Amniotic epithelial cell (primary cell): ENCODE results near the gene MT1G.
"Not testable (repeated sequence)": the region's sequence is repeated elsewhere in the genome, so short reads cannot be mapped to it uniquely, and the experiment has no call there.

Experiments used
- DNase-seq: peaks from one replicate; pipeline ENCODE4 v3.0.0-alpha.2; 2010; ENCODE audit warnings: low read depth

MT1G gene

DNA sequence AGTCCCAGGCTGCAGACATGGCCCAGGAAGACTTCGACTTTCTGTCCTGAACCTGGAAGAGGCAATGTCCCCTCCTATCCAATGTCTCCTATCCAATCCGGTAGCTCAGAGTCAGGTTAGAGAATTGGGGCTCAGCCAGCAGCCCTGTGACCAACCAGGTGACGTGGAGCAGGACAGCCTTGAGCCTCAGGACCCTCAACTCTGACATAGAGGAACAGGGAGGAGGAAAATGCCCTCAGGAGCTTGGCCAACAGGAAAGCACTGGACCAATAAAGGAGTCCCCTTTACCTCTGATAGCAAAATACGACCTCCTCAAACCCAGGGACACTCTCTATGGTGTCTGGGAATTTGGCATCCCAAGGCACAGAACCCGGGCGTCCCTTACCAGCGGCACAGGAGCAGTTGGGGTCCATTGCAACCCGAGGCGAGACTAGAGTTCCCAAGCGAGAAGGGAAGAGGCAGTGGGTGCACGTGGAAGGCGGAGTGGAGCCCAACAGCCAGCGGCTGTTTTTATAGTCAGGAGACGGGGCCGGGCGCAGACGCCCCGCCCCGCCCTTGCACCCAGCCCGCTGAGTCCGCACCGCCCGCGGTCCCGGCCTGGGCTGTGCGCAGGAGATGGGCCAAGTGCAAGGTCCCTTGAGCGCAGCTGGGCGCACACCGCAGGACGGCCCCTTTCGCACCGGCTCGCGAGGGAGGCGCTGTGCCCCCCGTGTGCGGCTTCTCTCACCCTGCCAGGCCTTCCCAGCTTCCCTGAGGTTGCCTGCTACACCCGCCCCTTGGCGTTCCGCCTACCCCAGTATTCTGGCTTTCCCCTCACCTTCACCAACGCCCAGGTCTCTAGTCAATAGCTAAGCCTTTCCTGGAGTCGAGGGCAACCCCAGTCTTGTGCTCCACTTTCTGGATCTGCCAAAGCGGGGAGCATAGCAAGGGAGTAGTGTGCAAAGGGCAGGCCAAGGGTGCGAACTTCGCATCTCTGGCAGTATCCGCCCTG, at the start of gene MT1G:
Gene MT1G (minus strand): TSS at position 485 of the 991 bp plus-strand sequence. CDS start 72 bp downstream, at position 413.
- peak; percentile 19 for DNase-seq

- not testable (repeated sequence) for DNase-seq
These were observed 49.7 kb upstream of the MT1G start for GRCh38 chr16:56717532-56717931.

- no peak for DNase-seq
These were observed 48.9 kb upstream of the MT1G start for GRCh38 chr16:56716761-56717160.

GRCh38 chr16:56715126-56715525, 47.3 kb upstream of the MT1G start:
- DNase-seq = no peak

GRCh38 chr16:56713794-56714193, 45.9 kb upstream of the MT1G start:
- no peak for DNase-seq

DNA sequence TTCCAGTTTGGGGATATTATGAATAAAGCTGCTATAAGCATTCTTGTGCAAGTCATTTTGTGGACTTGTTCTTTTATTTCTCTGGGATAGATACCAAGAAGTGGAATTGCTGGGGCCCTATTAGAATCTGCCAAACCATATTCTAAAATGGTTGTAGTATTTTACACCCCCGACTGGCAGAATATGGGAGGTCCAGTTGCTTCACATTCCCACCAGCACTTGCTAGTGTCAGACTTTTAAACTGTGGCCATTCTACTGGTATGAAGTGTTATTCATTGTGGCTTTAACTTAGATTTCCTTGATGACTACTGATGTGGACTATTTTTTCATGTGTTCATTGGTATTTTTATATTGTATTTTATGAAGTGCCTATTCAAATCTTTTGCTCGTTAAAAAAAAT, 44.0 kb upstream of the MT1G start:
- DNase-seq = peak; percentile 21

DNA sequence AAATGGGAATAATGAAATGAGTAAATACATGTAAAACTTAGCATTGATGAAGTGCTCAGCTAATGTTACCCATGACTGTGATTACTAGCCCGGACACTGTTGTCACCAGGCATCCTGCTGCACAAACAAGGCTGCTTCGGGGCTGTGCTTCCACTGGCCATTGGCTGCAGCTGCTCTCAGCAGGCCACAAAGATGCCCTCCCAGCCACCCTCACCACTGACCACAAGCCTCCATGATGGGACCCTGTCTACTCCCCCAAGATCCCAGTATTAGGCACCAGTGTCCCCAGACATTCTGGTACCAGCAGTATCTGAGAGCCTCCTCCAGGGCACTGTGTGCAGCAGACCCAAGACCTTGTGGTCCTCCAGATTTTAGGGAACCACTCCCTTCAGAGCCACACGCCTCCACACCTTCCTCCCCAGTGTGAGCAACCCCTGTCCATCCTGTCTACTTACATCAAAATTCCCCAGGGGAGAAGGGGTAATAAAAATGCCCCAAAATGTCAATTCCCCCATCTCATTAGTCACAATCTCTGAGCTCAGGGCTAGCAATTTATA, 42.4 kb upstream of the MT1G start:
- no peak for DNase-seq

GRCh38 chr16:56709443-56710040, 41.7 kb upstream of the MT1G start:
- DNase-seq = no peak

GRCh38 chr16:56708525-56709442, 40.9 kb upstream of the MT1G start:
- DNase-seq = no peak

DNA sequence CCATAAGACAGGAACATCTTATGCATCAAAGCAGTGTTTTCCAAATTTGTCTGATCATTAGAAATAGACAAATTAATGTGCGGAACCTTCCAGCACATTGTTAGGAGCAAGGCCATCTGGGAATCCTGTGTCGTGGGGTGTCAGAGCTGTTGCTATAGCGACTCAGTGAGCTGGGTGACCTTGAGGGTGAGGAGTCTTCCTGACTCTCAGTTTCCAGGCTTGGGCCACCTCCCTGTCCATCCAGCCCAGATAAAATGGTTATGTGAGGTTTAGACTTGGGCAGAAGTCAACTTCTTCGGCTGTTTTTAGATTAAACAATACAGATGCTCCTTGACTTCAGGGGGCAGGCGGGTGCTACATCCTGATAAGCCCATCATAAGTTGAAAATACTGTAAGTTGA, 35.0 kb upstream of the MT1G start:
- no peak for DNase-seq

DNA sequence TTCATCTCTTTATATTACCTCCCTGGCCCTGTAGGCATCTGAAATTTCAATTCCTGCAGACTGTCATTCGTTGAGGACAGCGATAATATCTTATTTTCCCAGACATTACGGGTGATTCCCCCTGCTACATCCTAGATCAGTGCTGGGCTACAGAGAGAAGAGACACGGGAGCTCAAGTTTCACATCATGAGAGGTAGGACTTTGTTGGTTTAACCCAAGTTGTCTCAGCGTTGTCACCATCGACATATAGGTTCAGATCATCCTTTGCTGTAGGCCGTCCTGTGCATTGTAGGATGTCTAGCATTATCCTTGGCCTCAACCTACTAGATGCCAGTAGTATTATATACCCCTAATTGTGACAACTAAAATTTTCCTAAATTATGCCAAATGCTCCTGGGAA, 33.7 kb upstream of the MT1G start:
- DNase-seq = no peak

GRCh38 chr16:56700631-56701030, 32.8 kb upstream of the MT1G start:
- DNase-seq = no peak

DNA sequence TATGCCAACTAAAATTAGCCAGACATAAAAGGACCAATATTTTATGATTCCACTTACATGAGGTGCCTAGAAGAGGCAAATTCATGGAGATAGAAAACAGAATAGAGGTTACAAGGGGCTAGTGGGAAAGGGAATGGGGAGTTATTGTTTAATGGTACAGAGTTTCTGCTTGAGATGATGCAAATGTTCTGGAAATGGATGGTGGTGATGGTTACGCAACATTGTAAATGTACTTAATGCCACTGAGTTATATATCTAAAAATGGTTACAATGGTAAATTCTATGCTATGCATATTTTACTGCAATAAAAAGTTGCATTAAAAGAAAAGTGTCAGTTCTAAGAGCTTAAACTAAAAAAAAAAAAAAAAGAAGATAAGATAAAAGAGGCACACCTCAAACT, 32.3 kb upstream of the MT1G start:
- peak; percentile 46 for DNase-seq

DNA sequence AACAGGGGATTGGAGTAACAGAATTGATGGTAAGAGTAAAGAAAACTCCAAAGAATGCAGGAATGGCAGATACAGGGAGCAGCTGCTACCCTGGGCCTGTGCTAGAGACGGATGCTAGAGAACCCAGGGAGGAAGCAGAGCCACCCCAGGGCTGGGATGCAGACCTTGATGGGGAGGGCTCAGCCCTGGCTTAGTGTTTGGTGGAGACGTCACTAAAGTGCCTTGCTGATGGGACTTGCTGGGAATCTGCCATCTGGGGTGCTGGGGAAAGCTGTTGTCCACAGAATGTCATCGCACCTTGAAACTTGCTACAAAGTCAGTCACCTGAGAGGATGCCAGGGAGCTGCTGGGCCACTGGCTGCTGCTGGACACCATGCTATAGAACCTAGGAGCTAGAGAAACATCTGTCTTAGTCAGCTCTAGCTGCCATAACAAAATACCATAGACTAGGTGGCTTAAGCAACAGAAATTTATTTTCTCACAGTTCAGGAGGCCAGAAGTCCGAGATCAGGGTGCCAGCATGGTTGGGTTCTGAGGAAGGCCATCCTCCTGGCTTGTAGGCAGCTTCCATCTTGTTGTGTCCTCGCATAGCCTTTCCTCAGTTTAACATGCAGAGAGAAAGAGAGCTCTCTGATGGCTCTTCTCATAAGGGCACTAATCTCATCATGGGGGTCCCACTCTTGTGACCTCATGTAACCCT, 29.7 kb upstream of the MT1G start:
- DNase-seq = no peak

GRCh38 chr16:56695246-56695645, 27.4 kb upstream of the MT1G start:
- no peak for DNase-seq

GRCh38 chr16:56691885-56692284, 24.0 kb upstream of the MT1G start:
- DNase-seq = peak; percentile 52

DNA sequence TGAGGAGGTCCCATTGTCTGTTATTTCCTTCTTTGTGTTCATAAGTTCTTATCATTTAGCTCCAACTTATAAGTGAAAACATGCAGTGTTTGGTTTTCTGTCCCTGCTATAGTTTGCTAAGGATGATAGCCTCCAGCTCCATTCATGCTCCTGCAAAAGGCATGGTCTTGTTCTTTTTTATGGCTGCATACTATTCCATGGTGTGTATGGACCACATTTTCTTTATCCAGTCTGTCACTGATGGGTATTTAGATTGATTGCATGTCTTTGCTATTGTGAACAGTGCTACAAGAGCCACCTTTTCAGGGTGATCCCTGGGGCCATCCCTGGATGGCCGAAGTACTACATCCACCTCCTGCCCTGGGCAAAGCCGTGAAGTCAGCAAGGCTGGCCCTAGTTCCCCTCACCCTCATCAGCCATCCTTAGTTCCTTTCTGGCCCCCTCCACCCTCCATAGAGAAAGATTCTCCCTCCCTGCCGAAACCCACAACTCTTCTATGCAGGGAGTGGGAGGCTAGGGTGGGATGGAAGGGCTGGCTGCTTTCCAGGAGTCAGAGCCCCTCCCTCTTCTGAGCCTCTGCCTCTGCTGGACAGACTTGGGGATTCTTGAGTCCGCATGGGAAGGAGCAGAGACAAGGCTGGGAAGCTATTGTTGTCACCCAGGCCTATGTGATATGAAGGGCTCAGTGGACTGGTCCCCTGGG, 22.7 kb upstream of the MT1G start:
- no peak for DNase-seq

GRCh38 chr16:56689171-56689570, 21.3 kb upstream of the MT1G start:
- no peak for DNase-seq

DNA sequence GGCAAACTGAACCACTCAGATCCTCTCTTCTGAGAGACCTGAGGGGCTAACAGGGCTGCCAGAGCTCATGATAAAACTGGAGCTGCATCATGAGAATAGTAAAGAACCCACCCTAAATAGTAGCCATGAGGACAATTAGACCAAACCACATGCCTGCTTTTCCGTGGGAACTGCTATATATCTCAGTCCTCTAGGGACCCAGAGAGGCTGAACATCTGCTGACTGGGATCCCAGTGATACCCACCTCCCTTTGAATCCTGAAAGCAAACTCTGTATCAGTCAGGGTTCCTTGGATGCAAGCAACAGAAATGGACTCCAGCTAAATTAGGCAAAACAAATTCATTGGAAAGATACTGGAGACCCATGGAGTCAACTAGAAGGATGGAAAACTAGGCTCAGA, 20.9 kb upstream of the MT1G start:
- no peak for DNase-seq

GRCh38 chr16:56686758-56687157, 18.9 kb upstream of the MT1G start:
- DNase-seq = no peak
